ENCODE measurements around the gene CALCOCO1.

- no peak for TF ChIP-seq CTCF (IDR thresholded peaks at IDR 0.05; ENCODE audit: low read depth, low read length, missing input control)
- no peak for TF ChIP-seq GABPA (IDR thresholded peaks at IDR 0.05 in 1 of 2, conservative IDR thresholded peaks at IDR 0.05 in 1 of 2)
- TF ChIP-seq REST (IDR thresholded peaks at IDR 0.05) = no peak
Observed at GRCh38 chr12:53728206-53728605, 954 bp upstream of the CALCOCO1 start.
